Fibroblast of pulmonary artery (primary cell): ENCODE measurements around the gene EID3.
"Not testable (repeated sequence)": the region's sequence is repeated elsewhere in the genome, so short reads cannot be mapped to it uniquely, and the experiment has no call there.

Source experiments
- DNase-seq: peaks from one replicate; pipeline ENCODE4 v3.0.0-alpha.2; 2010; ENCODE audit warnings: low read depth
- H3K4me3 ChIP-seq: replicated peaks from 2 replicates; pipeline ENCODE4 v1.5.1; 2011; ENCODE audit warnings: low read depth, mild to moderate bottlenecking, control low read depth, low read length, moderate library complexity
- TF ChIP-seq, protein P1 (sequence below): IDR thresholded peaks from 2 replicates; pipeline ENCODE4 v1.5.1; 2011; ENCODE audit warnings: mild to moderate bottlenecking, control low read depth, low read length, inconsistent platforms; ENCODE audit errors: missing control alignments

Gene EID3

DNA sequence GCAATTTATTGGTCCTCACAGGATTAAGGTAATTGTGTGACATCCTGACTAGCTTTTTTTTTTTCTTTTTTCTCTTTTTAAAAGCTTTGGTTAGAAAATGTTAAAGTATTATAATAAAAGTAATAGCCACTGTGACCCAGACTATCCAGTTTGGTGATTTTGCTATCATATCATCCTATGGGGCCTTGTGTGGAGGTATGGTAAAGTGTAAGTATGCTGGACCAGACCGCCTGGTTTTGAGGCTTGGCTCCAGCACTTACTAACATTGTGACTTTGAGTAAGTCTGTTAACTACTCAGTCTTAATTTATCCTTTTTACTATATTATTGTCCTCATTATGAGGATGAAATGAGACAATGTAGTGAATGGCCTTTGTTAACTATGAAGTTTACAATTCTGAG, 15.5 kb downstream of the EID3 start:
- DNase-seq: no peak
- H3K4me3 ChIP-seq: no peak overlapping the region
- TF ChIP-seq, protein P1, sequence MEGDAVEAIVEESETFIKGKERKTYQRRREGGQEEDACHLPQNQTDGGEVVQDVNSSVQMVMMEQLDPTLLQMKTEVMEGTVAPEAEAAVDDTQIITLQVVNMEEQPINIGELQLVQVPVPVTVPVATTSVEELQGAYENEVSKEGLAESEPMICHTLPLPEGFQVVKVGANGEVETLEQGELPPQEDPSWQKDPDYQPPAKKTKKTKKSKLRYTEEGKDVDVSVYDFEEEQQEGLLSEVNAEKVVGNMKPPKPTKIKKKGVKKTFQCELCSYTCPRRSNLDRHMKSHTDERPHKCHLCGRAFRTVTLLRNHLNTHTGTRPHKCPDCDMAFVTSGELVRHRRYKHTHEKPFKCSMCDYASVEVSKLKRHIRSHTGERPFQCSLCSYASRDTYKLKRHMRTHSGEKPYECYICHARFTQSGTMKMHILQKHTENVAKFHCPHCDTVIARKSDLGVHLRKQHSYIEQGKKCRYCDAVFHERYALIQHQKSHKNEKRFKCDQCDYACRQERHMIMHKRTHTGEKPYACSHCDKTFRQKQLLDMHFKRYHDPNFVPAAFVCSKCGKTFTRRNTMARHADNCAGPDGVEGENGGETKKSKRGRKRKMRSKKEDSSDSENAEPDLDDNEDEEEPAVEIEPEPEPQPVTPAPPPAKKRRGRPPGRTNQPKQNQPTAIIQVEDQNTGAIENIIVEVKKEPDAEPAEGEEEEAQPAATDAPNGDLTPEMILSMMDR: no peak

DNA sequence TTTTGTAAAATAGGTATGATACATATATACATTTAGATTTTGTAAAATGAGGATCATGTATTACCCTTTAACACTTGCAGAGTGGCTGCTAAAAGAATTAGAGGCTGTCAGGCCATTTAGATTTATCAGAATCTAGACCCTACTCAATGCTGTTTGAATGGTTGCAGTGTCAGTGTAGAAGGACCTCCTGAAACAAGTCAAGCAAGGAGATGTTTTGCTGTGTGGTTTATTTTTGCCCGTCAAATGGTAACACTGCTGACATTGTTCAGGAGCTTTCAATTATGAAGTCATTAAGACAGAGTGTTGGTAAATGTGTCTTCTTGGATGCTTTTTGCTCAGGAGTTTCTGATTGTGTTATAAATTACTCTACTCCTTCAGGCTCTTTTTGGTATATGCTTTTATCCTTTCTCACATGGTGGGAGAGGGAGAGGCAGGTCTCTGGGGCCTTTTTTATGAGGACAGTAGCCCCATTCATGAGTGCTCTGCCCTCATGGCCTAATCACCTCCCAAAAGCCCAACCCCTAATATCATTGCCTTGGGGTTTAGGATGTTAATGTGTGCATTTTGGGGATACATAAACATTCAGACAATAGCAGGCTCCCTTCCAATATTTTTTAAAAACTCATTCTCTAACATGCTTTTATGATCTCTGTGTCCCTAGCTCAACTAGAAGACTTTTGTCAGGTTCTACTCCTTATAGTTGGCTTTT, 16.5 kb downstream of the EID3 start:
- no peak overlapping the region for H3K4me3 ChIP-seq
- no peak for DNase-seq
- TF ChIP-seq, protein P1: no peak

GRCh38 chr12:104320627-104321024, 17.1 kb downstream of the EID3 start:
- H3K4me3 ChIP-seq: no peak overlapping the region
- no peak for DNase-seq
- TF ChIP-seq, protein P1: no peak

DNA sequence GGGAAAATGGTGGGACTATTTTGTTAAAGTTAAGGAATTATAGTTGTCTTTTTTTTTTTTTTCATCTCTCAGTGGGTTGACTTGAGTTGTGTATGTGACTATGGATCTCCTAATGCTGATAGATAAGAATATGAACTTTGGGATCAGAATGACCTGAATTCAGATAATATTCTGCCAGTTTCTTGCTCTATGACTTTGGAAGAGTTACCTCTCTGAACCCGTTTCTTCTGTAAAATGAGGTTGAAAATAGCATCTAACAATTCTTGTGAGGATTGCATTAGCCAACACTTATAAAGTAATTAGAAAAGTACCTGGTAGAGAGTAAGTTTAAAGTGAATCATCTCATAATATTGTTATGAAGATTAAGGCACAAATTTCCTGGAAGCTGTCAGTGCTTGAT, 18.4 kb downstream of the EID3 start:
- DNase-seq: no peak
- TF ChIP-seq, protein P1: no peak
- no peak overlapping the region for H3K4me3 ChIP-seq

GRCh38 chr12:104322533-104322932, 19.0 kb downstream of the EID3 start:
- H3K4me3 ChIP-seq, DNase-seq: not testable (repeated sequence)

DNA sequence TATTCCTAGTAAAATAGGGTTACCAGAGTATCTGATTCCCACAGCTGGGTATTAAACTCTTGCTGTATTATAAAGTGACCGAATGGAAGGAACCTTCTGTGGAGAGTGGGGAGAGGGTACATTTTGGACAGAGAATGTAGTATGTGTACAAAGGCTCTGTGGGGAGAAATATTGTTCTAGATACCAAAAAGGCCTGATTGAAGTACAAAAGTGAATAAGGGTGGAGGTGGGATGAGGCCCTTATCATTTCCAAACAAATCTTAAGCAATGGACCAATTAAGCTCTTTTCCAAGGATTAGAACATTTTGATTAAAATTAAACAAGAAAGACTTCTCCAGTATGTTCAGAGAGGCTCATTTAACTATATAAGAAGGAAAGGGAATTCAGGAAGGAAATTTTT, 20.4 kb downstream of the EID3 start:
- no peak overlapping the region for H3K4me3 ChIP-seq

GRCh38 chr12:104328278-104328677, 24.7 kb downstream of the EID3 start:
- not testable (repeated sequence) for DNase-seq

More for the DNA sequence above, 20.4 kb downstream of the EID3 start:
- TF ChIP-seq, protein P1: no peak
- DNase-seq: no peak

DNA sequence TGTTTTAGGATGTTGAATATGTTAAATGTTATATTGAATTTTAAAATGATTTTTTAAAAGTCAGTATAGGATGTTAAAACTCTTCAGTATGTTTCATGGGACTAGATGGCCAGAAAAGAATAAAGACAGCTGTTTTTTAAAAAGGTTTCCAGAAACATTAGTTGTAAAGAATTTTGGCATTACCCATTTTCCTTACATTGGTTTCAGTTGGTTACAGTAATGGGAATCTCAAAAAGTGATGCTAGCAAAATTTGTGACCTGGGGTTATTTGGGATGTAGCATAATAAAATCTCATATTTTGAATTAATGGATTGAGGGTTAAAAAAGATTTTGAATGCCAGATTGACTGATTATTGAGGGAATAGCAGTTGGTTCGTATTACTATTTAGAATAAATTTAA, 25.3 kb downstream of the EID3 start:
- TF ChIP-seq, protein P1: no peak
- no peak for DNase-seq
- H3K4me3 ChIP-seq: no peak overlapping the region

More at GRCh38 chr12:104328278-104328677, 24.7 kb downstream of the EID3 start:
- not testable (repeated sequence) for H3K4me3 ChIP-seq
